PC-9 (cell line): ENCODE measurements around the gene MKKS. TPM values are rescaled to one million over a fixed set of nuclear protein-coding genes. Genes with fewer than 3 reads are reported as not detected.

ENCODE experiments used
- BruUV-seq: library from RNA; stranded (reverse); fragments of 400-500 nt; replicated peaks from 2 replicates; lab custom pipeline; 2021; lab: Mats Ljungman, UMichigan
- CTCF ChIA-PET: fragments of 300-600 bp; sonication (Branson Sonifier 250); formaldehyde crosslinking; loops from one replicate; lab custom pipeline; 2022; ENCODE audit warnings: antibody characterized with exemption; lab: Charles Lee
- POLR2A ChIA-PET: fragments of 300-600 bp; sonication (Branson Sonifier 250); formaldehyde crosslinking; loops from one replicate; lab custom pipeline; 2022; ENCODE audit warnings: antibody characterized with exemption; ENCODE audit not compliant: unreplicated experiment; lab: Charles Lee
- DNase-seq, 2 experiments: peaks; one replicate each; pipeline versions ENCODE4 v3.0.0 to v3.0.0-alpha.2; 2015 to 2022; ENCODE audit warnings: mixed read lengths in 1 of 2
- H2AFZ ChIP-seq: fragments of 200-600 bp; sonication (generic); 2 replicates; pipeline ENCODE4 v1.8.1; 2017; ENCODE audit warnings: antibody characterized with exemption
- H3F3A ChIP-seq: fragments of 200-600 bp; sonication (generic); 2 replicates; pipeline ENCODE4 v1.8.1; 2017; ENCODE audit warnings: antibody characterized with exemption, mild to moderate bottlenecking, low read depth; ENCODE audit not compliant: insufficient read depth
- H3K27ac ChIP-seq: fragments of 200-600 bp; sonication (generic); 2 replicates; pipeline ENCODE4 v1.6.1; 2016; ENCODE audit warnings: mixed run types
- H3K27me3 ChIP-seq: fragments of 200-600 bp; sonication (generic); 2 replicates; pipeline ENCODE4 v1.6.1; 2016; ENCODE audit warnings: low read depth, mixed run types; ENCODE audit not compliant: insufficient read depth
- H3K36me3 ChIP-seq: fragments of 200-600 bp; sonication (generic); 2 replicates; pipeline ENCODE4 v1.6.1; 2016; ENCODE audit warnings: low read depth, mixed run types
- H3K4me1 ChIP-seq: fragments of 200-600 bp; sonication (generic); replicated peaks from 2 replicates; pipeline ENCODE4 v1.6.1; 2016; ENCODE audit warnings: mixed run types; ENCODE audit not compliant: insufficient read depth
- H3K4me2 ChIP-seq: fragments of 200-600 bp; sonication (generic); 2 replicates; pipeline ENCODE4 v1.6.1; 2017; ENCODE audit warnings: mixed run types
- H3K4me3 ChIP-seq: fragments of 200-600 bp; sonication (generic); 2 replicates; pipeline ENCODE4 v1.6.1; 2016; ENCODE audit warnings: mixed run types
- H3K79me2 ChIP-seq: fragments of 200-600 bp; sonication (generic); 2 replicates; pipeline ENCODE4 v1.6.1; 2017; ENCODE audit warnings: low read depth, mixed run types
- H3K9me2 ChIP-seq: fragments of 200-600 bp; sonication (generic); 2 replicates; pipeline ENCODE4 v1.8.1; 2017; ENCODE audit warnings: mild to moderate bottlenecking; ENCODE audit not compliant: insufficient read depth
- H3K9me3 ChIP-seq: fragments of 200-600 bp; sonication (generic); 2 replicates; pipeline ENCODE4 v1.8.1; 2016; ENCODE audit warnings: low read depth; ENCODE audit not compliant: insufficient read depth
- H4K20me1 ChIP-seq: fragments of 200-600 bp; sonication (generic); 2 replicates; pipeline ENCODE4 v1.8.1; 2017; ENCODE audit not compliant: insufficient read depth
- CTCF ChIP-seq: fragments of 200-600 bp; sonication (generic); conservative IDR thresholded peaks from 2 replicates; pipeline ENCODE4 v1.6.1; 2017; ENCODE audit warnings: mixed run types, antibody characterized with exemption, mild to moderate bottlenecking, moderate library complexity
- EZH2 ChIP-seq: fragments of 200-600 bp; sonication (generic); IDR thresholded peaks from 2 replicates; pipeline ENCODE4 v1.8.0; 2017; ENCODE audit warnings: antibody characterized with exemption, low read depth
- intact Hi-C: fragments of 100-400 bp; cut with micrococcal nuclease; formaldehyde crosslinking; loops from one replicate; pipeline ENCODE4 v1.10.0; 2022; ENCODE audit not compliant: unreplicated experiment
- total RNA-seq: library from RNA; stranded (reverse); gene quantifications from 2 replicates; pipeline ENCODE4 v1.2.3, GENCODE V29; 2021

Gene MKKS
- total RNA-seq, 1 experiment from 2014 or later: 15.2 TPM

- Histone ChIP-seq H4K20me1 (no peaks in the 10 kb centered on the region), H3K9me3 (no peaks in the 10 kb centered on the region), H3F3A (no peaks in the 10 kb centered on the region), H3K4me2 (no peak overlapping the region), H3K4me3 (no peak overlapping the region), H3K27me3 (no peaks in the 10 kb centered on the region), H2AFZ (no peak overlapping the region), H3K4me1 (peaks cover 11% of the 10 kb centered on the region), H3K9me2 (no peaks in the 10 kb centered on the region), H3K79me2 (no peaks in the 10 kb centered on the region), H3K27ac (no peak overlapping the region), H3K36me3 (no peaks in the 10 kb centered on the region)
- TF ChIP-seq EZH2: no peak
- no peak for TF ChIP-seq CTCF
- BruUV-seq: no TSS peak
- POLR2A ChIA-PET: no interaction called here
- no peak for DNase-seq
- intact Hi-C loops: no loop called here
- CTCF ChIA-PET: no interaction called here
These were observed 76.8 kb downstream of the MKKS start for GRCh38 chr20:10357061-10357708.

- Histone ChIP-seq H3K4me1 (peaks cover 11% of the 10 kb centered on the region), H4K20me1 (no peaks in the 10 kb centered on the region), H3K4me3 (no peak overlapping the region), H3K9me2 (no peaks in the 10 kb centered on the region), H3K27ac (no peak overlapping the region), H3K79me2 (no peaks in the 10 kb centered on the region), H3F3A (no peaks in the 10 kb centered on the region), H3K27me3 (no peaks in the 10 kb centered on the region), H2AFZ (no peak overlapping the region), H3K36me3 (no peaks in the 10 kb centered on the region), H3K9me3 (no peaks in the 10 kb centered on the region), H3K4me2 (no peak overlapping the region)
- ChIA-PET POLR2A (no interaction called here), CTCF (no interaction called here)
- DNase-seq: no peak
- TF ChIP-seq CTCF: no peak
- no peak for TF ChIP-seq EZH2
- intact Hi-C loops: no loop called here
- BruUV-seq: no TSS peak
These were observed 77.4 kb downstream of the MKKS start for GRCh38 chr20:10356628-10357027.

GRCh38 chr20:10352934-10353824 lies 80.8 kb downstream of the MKKS start:
- POLR2A ChIA-PET: no interaction called here
- H3K9me3 ChIP-seq: no peaks in the 10 kb centered on the region
- H3K79me2 ChIP-seq: no peaks in the 10 kb centered on the region
- intact Hi-C loops: no loop called here
- H4K20me1 ChIP-seq: no peaks in the 10 kb centered on the region
- no peaks in the 10 kb centered on the region for H3F3A ChIP-seq
- no TSS peak for BruUV-seq
- H3K4me3 ChIP-seq: no peak overlapping the region
- no peaks in the 10 kb centered on the region for H3K27me3 ChIP-seq
- peaks cover 17% of the 10 kb centered on the region for H3K4me1 ChIP-seq
- no peaks in the 10 kb centered on the region for H3K36me3 ChIP-seq
- no peak for TF ChIP-seq EZH2
- TF ChIP-seq CTCF: no peak
- no peak for DNase-seq
- H3K27ac ChIP-seq: no peak overlapping the region
- H3K9me2 ChIP-seq: 0 out of 2 replicates have a peak, but pooled peaks cover 3% of the 10 kb centered on the region
- CTCF ChIA-PET: no interaction called here
- no peak overlapping the region; the same call in 1 of the 2 replicates for H3K4me2 ChIP-seq
- H2AFZ ChIP-seq: no peak overlapping the region

Other genes with a start within 250 kb of the MKKS start
- gene SNAP25, start 215.4 kb downstream of the MKKS start, total RNA-seq: not detected in 2 replicates
- gene SLX4IP, start 1.1 kb upstream of the MKKS start, total RNA-seq: 8.2 and 13.4 TPM in 2 replicates
- gene JAG1, start 239.8 kb upstream of the MKKS start, total RNA-seq: 42.9 and 51.5 TPM in 2 replicates